GM23338 (cell line): ENCODE results near the gene PAX4. TPM values are rescaled to one million over a fixed set of nuclear protein-coding genes. Genes with fewer than 3 reads are reported as not detected.

Experiments used
- ATAC-seq: fragments of 200-7000 bp; cut with Tn5 transposase; 3 replicates; pipeline ENCODE4 v1.9.1; 2020
- DNase-seq: peaks from one replicate; pipeline ENCODE4 v3.0.0-alpha.2; 2015; ENCODE audit warnings: low spot score
- H2AFZ ChIP-seq: fragments of 200-600 bp; sonication (generic); 2 replicates; pipeline ENCODE4 v1.8.0; 2016; ENCODE audit warnings: antibody characterized with exemption, mild to moderate bottlenecking, moderate library complexity
- H3F3A ChIP-seq: fragments of 200-600 bp; sonication (generic); replicated peaks from 2 replicates; pipeline ENCODE4 v1.8.0; 2017; ENCODE audit warnings: antibody characterized with exemption, mixed run types, low read depth
- H3K27ac ChIP-seq: fragments of 200-600 bp; sonication (generic); 2 replicates; pipeline ENCODE4 v1.6.1; 2016; ENCODE audit warnings: low read depth
- H3K27me3 ChIP-seq: fragments of 200-600 bp; sonication (generic); 2 replicates; pipeline ENCODE4 v1.8.0; 2016; ENCODE audit warnings: mild to moderate bottlenecking, mixed run types, moderate library complexity; ENCODE audit not compliant: insufficient read depth
- H3K36me3 ChIP-seq: fragments of 200-600 bp; sonication (generic); 2 replicates; pipeline ENCODE4 v1.8.0; 2016; ENCODE audit warnings: mild to moderate bottlenecking; ENCODE audit not compliant: insufficient read depth
- H3K4me1 ChIP-seq: fragments of 200-600 bp; sonication (generic); 2 replicates; pipeline ENCODE4 v1.8.0; 2016; ENCODE audit warnings: mild to moderate bottlenecking, moderate library complexity; ENCODE audit not compliant: insufficient read depth
- H3K4me2 ChIP-seq: fragments of 200-600 bp; sonication (generic); 2 replicates; pipeline ENCODE4 v1.7.1; 2017; ENCODE audit warnings: mixed run types
- H3K4me3 ChIP-seq: fragments of 200-600 bp; sonication (generic); 2 replicates; pipeline ENCODE4 v1.6.1; 2016; ENCODE audit warnings: mixed run types
- H3K79me2 ChIP-seq: fragments of 200-600 bp; sonication (generic); replicated peaks from 2 replicates; pipeline ENCODE4 v1.8.0; 2017; ENCODE audit warnings: mild to moderate bottlenecking; ENCODE audit not compliant: insufficient read depth
- H3K9me2 ChIP-seq: fragments of 200-600 bp; sonication (generic); 2 replicates; pipeline ENCODE4 v1.8.0; 2017; ENCODE audit not compliant: insufficient read depth
- H4K20me1 ChIP-seq: fragments of 200-600 bp; sonication (generic); replicated peaks from 2 replicates; pipeline ENCODE4 v1.8.0; 2017; ENCODE audit warnings: mild to moderate bottlenecking; ENCODE audit not compliant: insufficient read depth
- H3K27ac Mint-ChIP-seq: 2 replicates; pipeline ENCODE4 v1.8.0; 2020; ENCODE audit warnings: inconsistent platforms, mild to moderate bottlenecking, moderate library complexity, mixed read lengths
- H3K27me3 Mint-ChIP-seq: 3 replicates; pipeline ENCODE4 v1.8.0; 2022; ENCODE audit warnings: low read depth, mild to moderate bottlenecking, moderate library complexity, mixed read lengths, inconsistent platforms; ENCODE audit not compliant: insufficient read depth, poor library complexity
- H3K36me3 Mint-ChIP-seq: 3 replicates; pipeline ENCODE4 v1.8.0; 2021; ENCODE audit warnings: low read depth, mild to moderate bottlenecking, inconsistent platforms, moderate library complexity, mixed read lengths
- H3K4me1 Mint-ChIP-seq: 3 replicates; pipeline ENCODE4 v1.8.0; 2020; ENCODE audit warnings: mild to moderate bottlenecking, inconsistent platforms, mixed read lengths
- H3K4me3 Mint-ChIP-seq: 3 replicates; pipeline ENCODE4 v1.8.0; 2021; ENCODE audit warnings: moderate library complexity, mild to moderate bottlenecking, inconsistent platforms, mixed read lengths
- H3K9me3 Mint-ChIP-seq: 3 replicates; pipeline ENCODE4 v1.8.0; 2020; ENCODE audit warnings: moderate library complexity, mild to moderate bottlenecking, inconsistent platforms, mixed read lengths
- CREB1 ChIP-seq: fragments of 250-450 bp; sonication (Bioruptor Pico); IDR thresholded peaks from 2 replicates; pipeline ENCODE4 v1.5.0; 2020; ENCODE audit warnings: low read depth, mild to moderate bottlenecking, moderate library complexity
- POLR2AphosphoS5 ChIP-seq: IDR thresholded peaks from 2 replicates; pipeline ENCODE4 v1.6.1; 2016; ENCODE audit warnings: antibody characterized with exemption, low read depth
- polyA plus RNA-seq: library from polyadenylated mRNA; unstranded; fragments of >200 nt; fragmentation: Nextera tagmentation; extraction: Ambion mirVana; gene quantifications from 2 replicates; pipeline ENCODE4 v1.2.1, GENCODE V29; 2016
- total RNA-seq: library from RNA; depleted of rRNA; stranded (reverse); fragments of >200 nt; shearing (Covaris generic); gene quantifications from 2 replicates; pipeline ENCODE4 v1.2.3, GENCODE V29; 2014
- TF ChIP-seq, protein P1 (sequence below): fragments of 250-450 bp; sonication (Bioruptor Pico); IDR thresholded peaks from 2 replicates; pipeline ENCODE4 v1.5.0; 2020; ENCODE audit warnings: mild to moderate bottlenecking, moderate library complexity
- TF ChIP-seq, protein P2 (sequence below): IDR thresholded peaks from 2 replicates; pipeline ENCODE4 v1.6.1; 2016; ENCODE audit warnings: antibody characterized with exemption

PAX4 gene
- total and polyA plus RNA-seq, 2 experiments from 2014 or later = not detected

DNA sequence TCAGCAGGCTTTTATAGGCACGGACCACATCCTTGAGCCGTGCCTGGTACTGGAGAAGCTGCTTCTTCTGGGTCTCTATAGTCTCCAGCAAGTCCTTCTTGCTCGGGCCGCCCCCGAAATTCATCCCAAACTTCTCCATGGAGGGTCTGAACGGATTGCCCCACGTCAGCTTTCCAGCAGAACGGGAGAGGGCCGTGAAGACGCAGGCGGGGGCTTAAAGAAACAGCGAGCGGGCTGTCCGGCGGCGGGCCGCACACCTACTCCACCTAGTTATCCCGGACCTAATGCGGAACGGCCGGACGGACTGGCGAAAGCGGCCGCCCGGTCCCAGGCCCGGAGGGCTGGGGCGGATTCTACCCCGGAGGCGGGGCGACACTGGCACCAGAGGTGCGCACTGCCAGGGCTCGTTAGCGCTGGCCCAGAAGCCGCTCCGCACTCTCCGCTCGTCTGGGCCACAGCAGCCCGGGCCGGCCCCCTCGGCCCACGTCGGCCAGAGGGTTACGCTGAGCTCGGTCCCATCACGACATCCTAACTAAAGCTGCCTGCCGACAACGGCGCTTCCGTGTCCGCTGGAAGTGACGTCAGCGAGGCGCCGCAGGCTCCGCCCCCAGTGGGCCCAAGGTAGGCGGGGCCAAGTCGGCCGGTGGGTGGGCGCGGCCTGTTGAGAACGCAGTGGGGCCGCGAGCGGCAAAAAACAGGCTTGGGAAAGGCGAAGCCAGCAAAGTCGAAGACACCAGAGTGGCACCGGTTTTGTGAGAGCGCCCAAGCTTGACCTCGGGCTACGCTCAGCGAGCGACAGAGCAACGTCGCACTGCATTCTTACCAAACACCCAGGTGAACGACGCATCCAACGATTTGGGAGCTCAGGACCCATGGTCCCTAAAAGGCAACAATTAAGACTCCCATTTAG lies 32.6 kb downstream of the PAX4 start, which contains the start of gene GCC1:
TSS of gene GCC1 (minus strand) at position 553 of the 910 bp plus-strand sequence. CDS start at position 139, 414 bp downstream.
- peaks cover 34% of the 10 kb centered on the region for H3K79me2 ChIP-seq
- H3K27me3 ChIP-seq = peaks cover 24% of the 10 kb centered on the region
- peak within 1 kb of the TSS; percentile 92 for H3K4me3 ChIP-seq
- no peaks in the 10 kb centered on the region for H3K9me2 ChIP-seq
- H3K9me3 Mint-ChIP-seq = no peaks in the 10 kb centered on the region; the same call in 2 of the 3 replicates
- H3K27me3 Mint-ChIP-seq = peaks cover 27% of the 10 kb centered on the region
- H3F3A ChIP-seq = peaks cover 8% of the 10 kb centered on the region
- no peak within 1 kb of the TSS for H3K27ac ChIP-seq
- peak; percentile 57 for ATAC-seq
- H3K4me2 ChIP-seq = peak within 1 kb of the TSS; percentile 99
- H3K36me3 ChIP-seq = peaks cover 7% of the 10 kb centered on the region; the same call in 1 of the 2 replicates
- H3K27ac Mint-ChIP-seq = peak within 1 kb of the TSS; percentile 81
- peak within 1 kb of the TSS; percentile 93 for H3K4me3 Mint-ChIP-seq
- H3K4me1 ChIP-seq = peaks cover 27% of the 10 kb centered on the region
- peak within 1 kb of the TSS; percentile 99 for H2AFZ ChIP-seq
- peaks cover 29% of the 10 kb centered on the region for H3K36me3 Mint-ChIP-seq
- peaks cover 26% of the 10 kb centered on the region for H3K4me1 Mint-ChIP-seq
- H4K20me1 ChIP-seq = peaks cover 30% of the 10 kb centered on the region
- peak; percentile 94 for DNase-seq
- TF ChIP-seq, protein P1, sequence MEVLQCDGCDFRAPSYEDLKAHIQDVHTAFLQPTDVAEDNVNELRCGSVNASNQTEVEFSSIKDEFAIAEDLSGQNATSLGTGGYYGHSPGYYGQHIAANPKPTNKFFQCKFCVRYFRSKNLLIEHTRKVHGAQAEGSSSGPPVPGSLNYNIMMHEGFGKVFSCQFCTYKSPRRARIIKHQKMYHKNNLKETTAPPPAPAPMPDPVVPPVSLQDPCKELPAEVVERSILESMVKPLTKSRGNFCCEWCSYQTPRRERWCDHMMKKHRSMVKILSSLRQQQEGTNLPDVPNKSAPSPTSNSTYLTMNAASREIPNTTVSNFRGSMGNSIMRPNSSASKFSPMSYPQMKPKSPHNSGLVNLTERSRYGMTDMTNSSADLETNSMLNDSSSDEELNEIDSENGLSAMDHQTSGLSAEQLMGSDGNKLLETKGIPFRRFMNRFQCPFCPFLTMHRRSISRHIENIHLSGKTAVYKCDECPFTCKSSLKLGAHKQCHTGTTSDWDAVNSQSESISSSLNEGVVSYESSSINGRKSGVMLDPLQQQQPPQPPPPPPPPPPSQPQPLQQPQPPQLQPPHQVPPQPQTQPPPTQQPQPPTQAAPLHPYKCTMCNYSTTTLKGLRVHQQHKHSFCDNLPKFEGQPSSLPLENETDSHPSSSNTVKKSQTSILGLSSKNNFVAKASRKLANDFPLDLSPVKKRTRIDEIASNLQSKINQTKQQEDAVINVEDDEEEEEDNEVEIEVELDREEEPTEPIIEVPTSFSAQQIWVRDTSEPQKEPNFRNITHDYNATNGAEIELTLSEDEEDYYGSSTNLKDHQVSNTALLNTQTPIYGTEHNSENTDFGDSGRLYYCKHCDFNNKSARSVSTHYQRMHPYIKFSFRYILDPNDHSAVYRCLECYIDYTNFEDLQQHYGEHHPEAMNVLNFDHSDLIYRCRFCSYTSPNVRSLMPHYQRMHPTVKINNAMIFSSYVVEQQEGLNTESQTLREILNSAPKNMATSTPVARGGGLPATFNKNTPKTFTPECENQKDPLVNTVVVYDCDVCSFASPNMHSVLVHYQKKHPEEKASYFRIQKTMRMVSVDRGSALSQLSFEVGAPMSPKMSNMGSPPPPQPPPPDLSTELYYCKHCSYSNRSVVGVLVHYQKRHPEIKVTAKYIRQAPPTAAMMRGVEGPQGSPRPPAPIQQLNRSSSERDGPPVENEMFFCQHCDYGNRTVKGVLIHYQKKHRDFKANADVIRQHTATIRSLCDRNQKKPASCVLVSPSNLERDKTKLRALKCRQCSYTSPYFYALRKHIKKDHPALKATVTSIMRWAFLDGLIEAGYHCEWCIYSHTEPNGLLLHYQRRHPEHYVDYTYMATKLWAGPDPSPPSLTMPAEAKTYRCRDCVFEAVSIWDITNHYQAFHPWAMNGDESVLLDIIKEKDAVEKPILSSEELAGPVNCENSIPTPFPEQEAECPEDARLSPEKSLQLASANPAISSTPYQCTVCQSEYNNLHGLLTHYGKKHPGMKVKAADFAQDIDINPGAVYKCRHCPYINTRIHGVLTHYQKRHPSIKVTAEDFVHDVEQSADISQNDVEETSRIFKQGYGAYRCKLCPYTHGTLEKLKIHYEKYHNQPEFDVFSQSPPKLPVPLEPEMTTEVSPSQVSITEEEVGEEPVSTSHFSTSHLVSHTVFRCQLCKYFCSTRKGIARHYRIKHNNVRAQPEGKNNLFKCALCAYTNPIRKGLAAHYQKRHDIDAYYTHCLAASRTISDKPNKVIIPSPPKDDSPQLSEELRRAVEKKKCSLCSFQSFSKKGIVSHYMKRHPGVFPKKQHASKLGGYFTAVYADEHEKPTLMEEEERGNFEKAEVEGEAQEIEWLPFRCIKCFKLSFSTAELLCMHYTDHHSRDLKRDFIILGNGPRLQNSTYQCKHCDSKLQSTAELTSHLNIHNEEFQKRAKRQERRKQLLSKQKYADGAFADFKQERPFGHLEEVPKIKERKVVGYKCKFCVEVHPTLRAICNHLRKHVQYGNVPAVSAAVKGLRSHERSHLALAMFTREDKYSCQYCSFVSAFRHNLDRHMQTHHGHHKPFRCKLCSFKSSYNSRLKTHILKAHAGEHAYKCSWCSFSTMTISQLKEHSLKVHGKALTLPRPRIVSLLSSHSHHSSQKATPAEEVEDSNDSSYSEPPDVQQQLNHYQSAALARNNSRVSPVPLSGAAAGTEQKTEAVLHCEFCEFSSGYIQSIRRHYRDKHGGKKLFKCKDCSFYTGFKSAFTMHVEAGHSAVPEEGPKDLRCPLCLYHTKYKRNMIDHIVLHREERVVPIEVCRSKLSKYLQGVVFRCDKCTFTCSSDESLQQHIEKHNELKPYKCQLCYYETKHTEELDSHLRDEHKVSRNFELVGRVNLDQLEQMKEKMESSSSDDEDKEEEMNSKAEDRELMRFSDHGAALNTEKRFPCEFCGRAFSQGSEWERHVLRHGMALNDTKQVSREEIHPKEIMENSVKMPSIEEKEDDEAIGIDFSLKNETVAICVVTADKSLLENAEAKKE (CRISPR knock-in tag) = no peak
- TF ChIP-seq, protein P2, sequence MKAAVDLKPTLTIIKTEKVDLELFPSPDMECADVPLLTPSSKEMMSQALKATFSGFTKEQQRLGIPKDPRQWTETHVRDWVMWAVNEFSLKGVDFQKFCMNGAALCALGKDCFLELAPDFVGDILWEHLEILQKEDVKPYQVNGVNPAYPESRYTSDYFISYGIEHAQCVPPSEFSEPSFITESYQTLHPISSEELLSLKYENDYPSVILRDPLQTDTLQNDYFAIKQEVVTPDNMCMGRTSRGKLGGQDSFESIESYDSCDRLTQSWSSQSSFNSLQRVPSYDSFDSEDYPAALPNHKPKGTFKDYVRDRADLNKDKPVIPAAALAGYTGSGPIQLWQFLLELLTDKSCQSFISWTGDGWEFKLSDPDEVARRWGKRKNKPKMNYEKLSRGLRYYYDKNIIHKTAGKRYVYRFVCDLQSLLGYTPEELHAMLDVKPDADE = peak; percentile 82
- TF ChIP-seq POLR2AphosphoS5 = peak; percentile 94
- peak; percentile 95 for TF ChIP-seq CREB1
